Activated CD4-positive, alpha-beta T cell treated with anti-CD3 and anti-CD28 coated beads, Interleukin-2, amount 10 ng/mL, durations not matched to agents 24 days and 14 days (primary cell): Measurements from ENCODE around the gene KCNQ5. TPM values are rescaled to one million over a fixed set of nuclear protein-coding genes. Genes with fewer than 3 reads are reported as not detected.

Experiments
- DNase-seq: peaks from one replicate; pipeline ENCODE4 v3.0.0; 2022
- H3K27ac Mint-ChIP-seq: one replicate; pipeline ENCODE4 v1.8.0; 2022; ENCODE audit warnings: mild to moderate bottlenecking, mixed read lengths
- H3K27me3 Mint-ChIP-seq: one replicate; pipeline ENCODE4 v1.8.0; 2022; ENCODE audit warnings: mixed read lengths
- H3K36me3 Mint-ChIP-seq: one replicate; pipeline ENCODE4 v1.8.0; 2022; ENCODE audit warnings: low read depth, mild to moderate bottlenecking, mixed read lengths
- H3K4me1 Mint-ChIP-seq: one replicate; pipeline ENCODE4 v1.8.0; 2021; ENCODE audit warnings: mixed read lengths
- H3K4me3 Mint-ChIP-seq: one replicate; pipeline ENCODE4 v1.8.0; 2022; ENCODE audit warnings: mild to moderate bottlenecking, moderate library complexity, mixed read lengths
- H3K9me3 Mint-ChIP-seq: one replicate; pipeline ENCODE4 v1.8.0; 2021; ENCODE audit warnings: mixed read lengths
- intact Hi-C: fragments of 100-400 bp; cut with micrococcal nuclease; formaldehyde crosslinking; loops from one replicate; pipeline ENCODE4 v1.15.1; 2023
- total RNA-seq: library from RNA; stranded (reverse); gene quantifications from 2 replicates; pipeline ENCODE4 v1.2.3, GENCODE V29; 2022

Gene KCNQ5
- total RNA-seq, 1 donor from 2014 or later = 13.7 TPM

DNA sequence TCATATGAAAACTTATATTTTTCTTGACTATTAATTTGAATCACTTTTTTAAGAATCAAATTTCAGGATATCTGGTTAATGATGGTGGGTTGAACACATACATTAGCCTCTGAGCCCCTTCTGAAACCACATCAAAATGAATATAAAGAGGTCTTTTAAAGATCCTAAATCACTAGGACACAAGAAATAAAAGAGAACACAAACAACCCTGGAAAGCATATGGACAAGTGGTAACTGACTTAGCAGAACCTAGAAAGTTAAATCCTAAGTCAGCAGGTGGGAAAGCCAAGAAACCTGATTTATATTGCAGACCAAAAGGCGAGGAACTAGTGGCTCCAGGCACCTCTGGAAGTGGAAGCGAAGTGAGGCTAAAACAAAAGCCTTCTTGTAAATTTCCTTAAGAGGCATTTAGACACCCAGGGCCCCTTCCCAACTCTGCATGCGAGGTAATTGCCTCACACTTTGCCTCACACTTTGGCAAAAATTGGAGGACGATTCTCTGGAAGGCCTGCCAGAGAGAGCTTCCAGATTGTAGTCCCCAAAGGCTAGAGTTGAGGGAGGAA is 309.5 kb downstream of the KCNQ5 start:
- H3K4me3 Mint-ChIP-seq = no peak overlapping the region
- H3K27me3 Mint-ChIP-seq = no peaks in the 10 kb centered on the region
- H3K9me3 Mint-ChIP-seq = no peaks in the 10 kb centered on the region
- no peaks in the 10 kb centered on the region for H3K4me1 Mint-ChIP-seq
- intact Hi-C loops = no loop called here
- H3K27ac Mint-ChIP-seq = no peak overlapping the region
- no peaks in the 10 kb centered on the region for H3K36me3 Mint-ChIP-seq
- no peak for DNase-seq

DNA sequence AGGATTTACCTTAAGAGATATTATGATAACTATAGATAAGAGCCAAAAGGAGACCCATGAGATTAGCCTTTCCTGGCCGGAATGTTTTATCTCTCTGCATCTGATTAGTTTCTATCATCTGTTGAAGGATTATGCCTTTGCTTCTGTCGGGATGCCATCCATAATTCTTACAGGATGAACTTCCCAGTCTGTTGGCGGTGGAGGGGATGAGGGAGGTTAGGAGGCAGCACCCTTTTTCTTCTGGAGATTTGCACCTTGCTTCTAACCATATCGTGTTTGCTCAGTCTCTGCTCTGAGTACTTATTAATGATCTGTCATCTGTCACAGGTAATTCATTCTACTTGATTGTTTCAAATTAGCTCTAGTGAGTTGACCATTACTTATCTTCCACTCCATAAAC is 311.4 kb downstream of the KCNQ5 start:
- intact Hi-C loops = no loop called here
- H3K36me3 Mint-ChIP-seq = no peaks in the 10 kb centered on the region
- no peaks in the 10 kb centered on the region for H3K9me3 Mint-ChIP-seq
- no peak for DNase-seq
- no peaks in the 10 kb centered on the region for H3K27me3 Mint-ChIP-seq
- no peaks in the 10 kb centered on the region for H3K4me1 Mint-ChIP-seq
- no peak overlapping the region for H3K4me3 Mint-ChIP-seq
- H3K27ac Mint-ChIP-seq = no peak overlapping the region

DNA sequence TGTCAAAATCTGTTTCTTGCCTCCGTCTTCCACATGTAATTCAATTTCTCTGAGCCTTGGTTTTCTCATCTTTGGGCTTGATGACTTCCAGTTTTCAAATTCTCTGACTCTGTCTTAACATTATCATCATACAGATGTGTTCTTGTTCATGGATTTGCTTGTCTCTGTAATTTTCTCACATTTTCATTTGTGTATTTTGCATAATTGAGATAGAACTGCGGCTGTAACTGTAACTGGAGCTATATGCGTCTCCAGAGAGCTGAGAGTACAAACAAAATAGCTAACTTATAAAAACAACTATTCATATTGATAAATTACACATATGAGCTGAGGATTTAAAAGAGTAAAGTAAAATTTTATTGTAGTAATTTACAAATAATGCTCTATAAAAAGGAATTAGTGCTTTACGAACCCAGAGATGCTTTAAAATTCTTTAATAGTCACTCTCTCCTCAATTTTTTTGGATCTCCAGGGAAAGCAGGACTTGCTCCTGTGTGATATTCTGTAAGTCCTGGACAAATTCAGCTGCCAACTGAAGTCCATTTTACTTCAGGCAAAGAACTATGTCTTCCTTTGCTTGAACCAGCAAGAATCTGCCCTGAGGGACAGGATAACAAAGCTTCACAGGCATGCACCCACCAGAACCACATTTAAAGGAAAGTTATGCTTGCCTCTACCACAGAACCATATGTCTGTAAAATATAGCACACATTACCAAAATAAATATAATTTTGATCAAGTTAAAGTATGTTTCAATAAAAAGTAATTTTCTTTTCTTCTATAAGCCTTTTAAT is 315.1 kb downstream of the KCNQ5 start:
- H3K4me1 Mint-ChIP-seq = no peaks in the 10 kb centered on the region
- H3K27ac Mint-ChIP-seq = no peak overlapping the region
- no peaks in the 10 kb centered on the region for H3K36me3 Mint-ChIP-seq
- intact Hi-C loops = no loop called here
- no peak for DNase-seq
- H3K9me3 Mint-ChIP-seq = no peaks in the 10 kb centered on the region
- no peak overlapping the region for H3K4me3 Mint-ChIP-seq
- no peaks in the 10 kb centered on the region for H3K27me3 Mint-ChIP-seq

DNA sequence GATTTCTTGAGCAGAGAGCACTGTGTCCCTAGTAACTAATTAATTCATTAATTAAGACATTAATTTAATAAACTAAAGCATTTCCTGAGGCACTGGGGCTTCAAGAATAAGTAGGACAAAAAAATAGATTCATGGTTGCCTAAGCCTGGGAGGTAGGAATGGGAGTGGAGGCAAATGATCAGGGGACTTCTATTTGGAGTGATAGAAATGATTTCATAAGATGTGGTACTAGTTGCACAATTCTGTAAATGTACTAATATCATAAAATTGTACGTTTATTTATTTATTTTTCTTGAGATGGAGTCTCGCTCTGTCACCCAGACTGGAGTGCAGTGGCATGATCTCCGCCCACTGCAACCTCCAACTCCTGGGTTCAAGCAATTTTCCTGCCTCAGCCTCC is 316.2 kb downstream of the KCNQ5 start:
- DNase-seq = no peak
- H3K27ac Mint-ChIP-seq = no peak overlapping the region
- H3K4me3 Mint-ChIP-seq = no peak overlapping the region
- no peaks in the 10 kb centered on the region for H3K36me3 Mint-ChIP-seq
- H3K9me3 Mint-ChIP-seq = no peaks in the 10 kb centered on the region
- intact Hi-C loops = no loop called here
- H3K27me3 Mint-ChIP-seq = no peaks in the 10 kb centered on the region
- no peaks in the 10 kb centered on the region for H3K4me1 Mint-ChIP-seq

DNA sequence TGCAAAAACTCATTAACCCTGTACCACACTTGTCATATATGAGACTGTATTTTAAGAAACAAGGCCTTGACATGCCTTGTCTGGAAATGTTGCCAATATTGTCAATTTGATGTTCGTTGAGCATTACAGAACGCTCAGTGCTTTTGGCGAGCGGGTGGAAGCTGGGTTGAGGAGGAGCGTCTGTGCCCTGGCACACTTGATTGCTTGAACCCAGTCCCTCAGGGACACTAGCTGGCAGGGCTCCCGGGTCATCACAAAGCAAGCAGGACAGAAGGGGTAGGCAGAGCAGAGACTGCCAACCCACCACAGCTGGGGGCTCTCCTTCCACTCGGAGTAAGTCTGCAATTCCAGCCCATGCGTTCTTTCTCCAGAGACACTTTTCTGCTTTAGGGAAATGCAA is 317.1 kb downstream of the KCNQ5 start:
- H3K36me3 Mint-ChIP-seq = no peaks in the 10 kb centered on the region
- intact Hi-C loops = no loop called here
- H3K27ac Mint-ChIP-seq = no peak overlapping the region
- no peak for DNase-seq
- no peaks in the 10 kb centered on the region for H3K9me3 Mint-ChIP-seq
- no peaks in the 10 kb centered on the region for H3K4me1 Mint-ChIP-seq
- H3K4me3 Mint-ChIP-seq = no peak overlapping the region
- H3K27me3 Mint-ChIP-seq = no peaks in the 10 kb centered on the region

DNA sequence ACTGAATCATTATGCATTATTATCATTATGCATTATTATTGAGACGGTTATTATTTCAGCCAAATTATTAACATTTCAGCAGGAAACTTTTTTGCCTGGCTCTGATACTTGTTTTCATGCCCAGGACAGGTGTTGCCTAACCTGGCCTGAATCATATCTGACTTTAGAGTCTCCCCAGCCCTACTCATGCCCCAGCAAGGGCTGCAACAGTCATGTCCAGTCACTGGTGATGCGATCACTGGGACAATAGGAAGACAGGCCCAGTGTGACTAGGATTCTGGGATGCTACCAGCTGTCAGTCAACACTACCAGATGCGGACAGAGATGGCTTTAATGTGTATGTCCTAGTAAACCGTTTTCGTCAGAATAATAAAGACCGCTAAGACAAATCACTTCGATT is 318.4 kb downstream of the KCNQ5 start:
- no peaks in the 10 kb centered on the region for H3K4me1 Mint-ChIP-seq
- H3K27me3 Mint-ChIP-seq = no peaks in the 10 kb centered on the region
- DNase-seq = no peak
- H3K36me3 Mint-ChIP-seq = no peaks in the 10 kb centered on the region
- H3K27ac Mint-ChIP-seq = no peak overlapping the region
- intact Hi-C loops = no loop called here
- H3K4me3 Mint-ChIP-seq = no peak overlapping the region
- H3K9me3 Mint-ChIP-seq = no peaks in the 10 kb centered on the region

DNA sequence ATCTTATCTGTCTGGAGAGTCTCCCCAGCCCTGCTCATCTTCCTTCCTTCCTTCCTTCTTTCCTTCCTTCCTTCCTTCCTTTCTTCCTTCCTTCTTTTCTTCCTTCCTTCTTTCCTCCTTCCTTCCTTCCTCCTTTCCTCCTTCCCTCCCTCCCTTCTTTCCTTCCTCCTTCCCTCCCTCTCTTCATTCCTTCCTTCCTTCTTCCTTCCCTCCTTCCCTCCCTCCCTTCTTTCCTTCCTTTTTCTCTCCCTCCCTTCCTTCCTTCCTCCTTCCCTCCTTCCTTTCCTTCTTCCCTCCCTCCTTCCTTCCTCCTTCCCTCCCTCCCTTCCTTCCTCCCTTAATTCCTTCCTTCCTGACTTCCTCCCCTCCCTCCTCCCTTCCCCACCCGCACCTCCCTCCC is 319.4 kb downstream of the KCNQ5 start:
- no peak for DNase-seq
- H3K36me3 Mint-ChIP-seq = no peaks in the 10 kb centered on the region
- intact Hi-C loops = no loop called here
- H3K9me3 Mint-ChIP-seq = no peaks in the 10 kb centered on the region
- H3K27ac Mint-ChIP-seq = no peak overlapping the region
- H3K4me1 Mint-ChIP-seq = no peaks in the 10 kb centered on the region
- no peaks in the 10 kb centered on the region for H3K27me3 Mint-ChIP-seq
- H3K4me3 Mint-ChIP-seq = no peak overlapping the region

DNA sequence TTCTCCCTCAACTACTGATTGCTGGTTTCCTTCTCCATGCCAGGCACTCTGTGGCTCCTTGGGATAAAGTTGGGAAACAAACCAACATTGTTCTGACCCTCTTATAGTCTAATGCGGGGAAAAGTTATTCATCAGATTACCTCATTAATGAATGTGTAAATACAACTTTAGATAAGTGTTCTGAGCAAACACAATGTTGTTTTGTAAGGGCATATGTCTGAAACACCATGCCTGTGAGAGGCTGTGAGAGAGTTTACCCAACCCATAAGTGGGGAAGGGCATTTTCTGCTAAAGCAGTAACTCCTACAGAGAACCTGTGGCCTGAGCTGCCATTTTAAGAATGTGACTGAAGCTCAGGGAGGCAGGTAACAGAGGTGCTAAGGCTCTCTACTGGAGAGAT is 319.9 kb downstream of the KCNQ5 start:
- intact Hi-C loops = no loop called here
- no peak for DNase-seq
- H3K9me3 Mint-ChIP-seq = no peaks in the 10 kb centered on the region
- H3K27me3 Mint-ChIP-seq = no peaks in the 10 kb centered on the region
- no peak overlapping the region for H3K4me3 Mint-ChIP-seq
- H3K27ac Mint-ChIP-seq = no peak overlapping the region
- no peaks in the 10 kb centered on the region for H3K36me3 Mint-ChIP-seq
- no peaks in the 10 kb centered on the region for H3K4me1 Mint-ChIP-seq

DNA sequence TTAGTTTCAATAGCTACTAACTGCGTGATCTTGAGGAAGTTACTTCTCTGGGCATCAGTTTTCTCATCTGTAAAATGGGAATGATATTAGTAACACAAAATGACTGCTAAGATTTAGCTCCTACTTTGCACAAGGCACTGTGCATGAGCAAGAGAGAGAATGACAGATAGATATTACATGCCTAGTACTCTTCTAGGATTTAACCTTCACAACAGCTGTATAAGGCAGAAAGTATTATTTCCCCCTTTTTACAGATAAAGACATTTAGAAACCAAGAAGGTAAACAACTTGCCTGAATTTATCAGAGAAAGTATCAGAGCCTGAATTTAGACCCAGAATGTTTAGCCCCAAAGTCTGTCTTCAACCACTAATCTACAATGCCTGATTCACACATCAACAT is 321.8 kb downstream of the KCNQ5 start:
- no peak for DNase-seq
- Mint-ChIP-seq H3K36me3 (no peaks in the 10 kb centered on the region), H3K27ac (no peak overlapping the region), H3K9me3 (no peaks in the 10 kb centered on the region), H3K4me3 (no peak overlapping the region), H3K4me1 (no peaks in the 10 kb centered on the region), H3K27me3 (no peaks in the 10 kb centered on the region)
- intact Hi-C loops = no loop called here

DNA sequence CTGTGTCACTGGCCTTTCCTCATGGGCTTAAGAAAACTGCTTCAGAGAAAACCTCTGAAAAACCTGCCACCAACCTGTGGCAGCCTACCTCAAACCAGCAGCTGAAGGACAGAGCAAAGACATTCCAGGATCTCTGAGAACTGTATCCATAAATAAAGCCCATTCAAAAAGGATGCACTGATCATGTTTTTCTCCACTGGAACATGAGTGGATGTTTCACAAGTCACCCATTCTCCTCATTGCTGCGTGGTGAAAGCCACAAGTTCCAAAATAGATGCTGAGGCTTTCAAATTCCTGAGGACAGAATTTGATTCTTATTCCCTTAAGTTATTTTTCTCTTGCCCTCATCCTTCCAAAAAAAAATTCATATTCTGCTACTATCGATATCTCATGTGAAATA is 322.8 kb downstream of the KCNQ5 start:
- no peaks in the 10 kb centered on the region for H3K36me3 Mint-ChIP-seq
- intact Hi-C loops = no loop called here
- DNase-seq = no peak
- H3K4me1 Mint-ChIP-seq = no peaks in the 10 kb centered on the region
- H3K4me3 Mint-ChIP-seq = no peak overlapping the region
- H3K9me3 Mint-ChIP-seq = no peaks in the 10 kb centered on the region
- H3K27me3 Mint-ChIP-seq = no peaks in the 10 kb centered on the region
- no peak overlapping the region for H3K27ac Mint-ChIP-seq

DNA sequence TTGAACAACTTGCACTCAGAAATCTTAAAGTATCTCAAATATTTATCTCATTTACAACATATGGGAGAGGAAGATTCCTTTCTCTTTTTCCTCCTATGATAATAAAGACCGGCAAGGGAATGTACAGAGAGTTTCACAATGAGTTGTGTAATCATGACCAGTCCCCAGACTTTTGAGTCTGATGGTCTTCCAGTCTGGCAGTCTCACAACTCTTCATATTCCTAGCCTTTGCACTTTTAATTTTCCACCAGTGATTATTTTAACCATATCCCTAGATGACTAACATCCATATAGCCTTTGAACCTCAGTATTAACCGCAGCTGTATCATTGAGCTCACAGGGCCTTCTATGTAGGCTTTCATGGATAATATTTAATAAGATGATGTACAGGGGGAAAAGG is 324.9 kb downstream of the KCNQ5 start:
- Mint-ChIP-seq H3K9me3 (no peaks in the 10 kb centered on the region), H3K4me3 (no peak overlapping the region), H3K4me1 (no peaks in the 10 kb centered on the region), H3K27ac (no peak overlapping the region), H3K36me3 (no peaks in the 10 kb centered on the region), H3K27me3 (no peaks in the 10 kb centered on the region)
- DNase-seq = no peak
- intact Hi-C loops = no loop called here

DNA sequence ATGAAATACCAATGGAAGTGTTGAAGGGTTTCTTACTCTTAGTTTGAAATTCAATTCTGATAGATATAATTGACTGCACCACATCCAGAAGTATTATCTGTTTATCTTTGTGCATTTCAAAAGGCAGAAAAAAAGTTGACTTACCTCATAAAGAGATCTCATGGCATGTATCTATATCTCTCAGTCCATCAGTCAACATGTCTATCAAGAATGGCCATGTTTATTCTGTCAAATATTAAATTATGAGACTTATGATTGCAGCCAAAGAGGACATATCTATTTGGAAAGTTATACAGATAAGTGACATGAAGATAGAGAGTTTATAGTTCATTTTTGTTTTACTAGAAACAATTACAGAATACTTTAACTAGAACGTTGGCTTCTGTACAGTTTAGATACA is 325.7 kb downstream of the KCNQ5 start:
- DNase-seq = no peak
- Mint-ChIP-seq H3K9me3 (no peaks in the 10 kb centered on the region), H3K4me3 (no peak overlapping the region), H3K27ac (no peak overlapping the region), H3K4me1 (no peaks in the 10 kb centered on the region), H3K36me3 (no peaks in the 10 kb centered on the region), H3K27me3 (no peaks in the 10 kb centered on the region)
- intact Hi-C loops = no loop called here

DNA sequence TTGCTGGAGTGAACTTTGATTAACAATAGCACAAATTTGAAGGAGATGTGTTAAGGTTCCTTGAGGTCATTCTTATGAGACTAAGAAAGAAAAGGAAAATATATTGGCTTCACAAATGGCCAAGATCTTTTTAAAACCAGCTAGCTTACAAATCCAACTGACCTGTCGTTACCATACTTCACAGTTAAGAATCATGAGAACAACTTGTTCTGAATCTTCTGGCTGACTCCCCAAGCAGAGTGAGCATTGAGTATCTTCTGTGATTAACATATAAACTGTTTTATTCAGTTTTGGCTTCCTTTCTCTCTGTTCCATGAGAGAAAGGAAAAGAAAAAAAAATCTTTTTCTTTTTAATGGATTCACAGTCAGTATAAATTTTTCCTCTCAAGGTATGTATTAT is 326.3 kb downstream of the KCNQ5 start:
- DNase-seq = no peak
- H3K36me3 Mint-ChIP-seq = no peaks in the 10 kb centered on the region
- H3K27me3 Mint-ChIP-seq = no peaks in the 10 kb centered on the region
- no peaks in the 10 kb centered on the region for H3K4me1 Mint-ChIP-seq
- H3K27ac Mint-ChIP-seq = no peak overlapping the region
- H3K4me3 Mint-ChIP-seq = no peak overlapping the region
- no peaks in the 10 kb centered on the region for H3K9me3 Mint-ChIP-seq
- intact Hi-C loops = no loop called here

DNA sequence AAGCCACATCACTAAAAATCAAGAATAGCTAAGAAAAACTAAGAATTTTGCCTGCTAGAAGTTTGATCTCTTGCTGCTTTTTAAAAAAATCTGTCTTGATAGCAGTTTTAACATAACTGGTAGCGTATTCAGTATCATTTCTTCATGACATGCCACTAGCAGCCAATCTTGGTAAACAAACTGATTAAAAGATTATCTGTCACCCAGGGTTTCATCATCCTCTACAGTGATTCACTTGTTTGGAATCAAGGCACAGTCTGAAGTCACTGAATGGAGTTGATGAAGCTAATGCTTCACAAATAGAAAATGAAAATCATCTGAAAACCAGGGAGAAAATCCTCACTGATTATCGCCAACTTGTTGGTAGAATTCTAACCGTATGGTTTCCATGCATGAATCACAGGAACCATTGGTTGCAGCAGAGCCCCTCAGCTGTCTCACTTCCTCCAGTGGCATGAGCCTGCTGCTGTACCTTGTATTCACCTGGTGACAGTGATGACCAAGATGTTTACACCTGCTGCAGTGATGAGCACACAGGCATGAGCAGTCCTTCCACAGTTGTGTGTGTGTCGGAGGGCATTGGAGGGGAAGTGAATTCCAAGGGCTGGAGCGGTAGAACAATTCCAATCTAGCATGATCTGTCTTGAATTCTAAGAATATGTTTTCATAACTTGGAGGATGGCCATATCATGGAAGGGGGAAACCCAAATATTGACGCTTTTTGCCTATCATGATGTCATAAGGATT is 328.4 kb downstream of the KCNQ5 start:
- intact Hi-C loops = no loop called here
- H3K27me3 Mint-ChIP-seq = no peaks in the 10 kb centered on the region
- no peak for DNase-seq
- H3K4me3 Mint-ChIP-seq = no peak overlapping the region
- H3K36me3 Mint-ChIP-seq = no peaks in the 10 kb centered on the region
- no peak overlapping the region for H3K27ac Mint-ChIP-seq
- H3K4me1 Mint-ChIP-seq = no peaks in the 10 kb centered on the region
- no peaks in the 10 kb centered on the region for H3K9me3 Mint-ChIP-seq
